Activated T-cell treated with anti-CD3 and anti-CD28 coated beads, Interleukin-2, amount 50 U/mL, for 48 hours (primary cell): ENCODE measurements around the gene ERICH2.

Experiments used
- DNase-seq, 2 experiments: peaks; one replicate each; pipeline ENCODE4 v3.0.0-alpha.2; 2020

Gene ERICH2

GRCh38 chr2:170818036-170818751, 48.0 kb downstream of the ERICH2 start:
- peak; percentile 35 to 52 for DNase-seq

GRCh38 chr2:170818752-170819470, 48.7 kb downstream of the ERICH2 start:
- no peak for DNase-seq

- peak; percentile 27 to 43 for DNase-seq
Observed at GRCh38 chr2:170819680-170820664, 49.8 kb downstream of the ERICH2 start.

GRCh38 chr2:170820757-170821530, 50.8 kb downstream of the ERICH2 start:
- no peak for DNase-seq

GRCh38 chr2:170821531-170822289, 51.5 kb downstream of the ERICH2 start:
- no peak for DNase-seq

- peak; percentile 67 to 75 for DNase-seq
Observed at GRCh38 chr2:170822290-170823087, 52.3 kb downstream of the ERICH2 start.

- peak; percentile 43 to 55 for DNase-seq
Observed at GRCh38 chr2:170823088-170823897, 53.1 kb downstream of the ERICH2 start.

- DNase-seq: no peak
Observed at GRCh38 chr2:170823898-170824215, 53.7 kb downstream of the ERICH2 start.

- no peak for DNase-seq
Observed at GRCh38 chr2:170824526-170825015, 54.4 kb downstream of the ERICH2 start.

GRCh38 chr2:170827841-170828532, 57.8 kb downstream of the ERICH2 start:
- no peak for DNase-seq

GRCh38 chr2:170828533-170828916, 58.3 kb downstream of the ERICH2 start:
- DNase-seq: no peak

- DNase-seq: no peak
Observed at GRCh38 chr2:170829036-170829435, 58.9 kb downstream of the ERICH2 start.

GRCh38 chr2:170830166-170830565, 60.0 kb downstream of the ERICH2 start:
- no peak for DNase-seq

GRCh38 chr2:170831115-170831514, 60.9 kb downstream of the ERICH2 start:
- DNase-seq: no peak

- DNase-seq: no peak
Observed at GRCh38 chr2:170836027-170836426, 65.8 kb downstream of the ERICH2 start.

- DNase-seq: no peak
Observed at GRCh38 chr2:170840717-170841210, 70.6 kb downstream of the ERICH2 start.

- no peak for DNase-seq
Observed at GRCh38 chr2:170842785-170843184, 72.6 kb downstream of the ERICH2 start.

- DNase-seq: no peak
Observed at GRCh38 chr2:170843656-170844055, 73.5 kb downstream of the ERICH2 start.

- peak; percentile 48 to 49 for DNase-seq
Observed at GRCh38 chr2:170845343-170845742, 75.2 kb downstream of the ERICH2 start.
